ENCODE results near the gene TICAM1. TPM values are rescaled to one million over a fixed set of nuclear protein-coding genes. Genes with fewer than 3 reads are reported as not detected.
"Not testable (repeated sequence)": the region's sequence is repeated elsewhere in the genome, so short reads cannot be mapped to it uniquely, and the experiment has no call there.

TICAM1 gene
- total RNA-seq: 25.9 and 26.3 TPM in 2 replicates

DNA sequence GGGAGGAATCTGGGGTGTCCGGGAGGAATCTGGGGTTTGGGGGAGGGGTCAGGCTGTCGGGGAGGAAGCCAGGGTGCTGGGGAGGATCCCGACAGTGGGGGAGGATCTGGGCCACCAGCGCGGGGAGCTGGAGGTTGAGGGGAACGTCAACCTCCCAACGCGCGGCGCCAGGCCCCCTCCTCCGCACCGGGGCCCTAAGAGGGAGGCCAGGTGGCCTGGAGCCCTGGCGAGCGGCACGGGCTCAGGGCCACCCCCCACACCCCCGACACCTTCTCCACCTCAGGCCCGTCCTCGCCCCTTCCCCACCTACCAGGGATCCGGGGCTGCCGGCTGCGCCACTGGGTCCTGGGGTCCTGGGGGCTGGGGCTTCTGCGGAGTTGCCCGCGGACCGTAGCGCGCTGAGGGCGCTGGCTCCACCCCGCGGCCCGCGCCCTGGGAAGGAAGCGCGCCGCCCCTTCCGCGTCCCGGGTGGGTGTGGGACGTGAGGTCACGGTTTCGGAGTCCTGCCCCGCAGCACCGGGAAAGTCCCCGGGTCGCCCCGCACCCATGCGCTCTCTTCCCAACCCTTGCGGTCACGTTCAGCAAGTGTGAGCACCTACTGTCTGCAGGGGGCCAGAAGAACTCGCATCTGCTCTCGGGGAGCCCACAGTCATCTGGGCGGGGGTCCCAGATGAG is at the start of gene TICAM1:
TSS of gene TICAM1 (minus strand) at position 409 of the 675 bp plus-strand sequence. CDS start 13,335 bp downstream, outside the sequence.
- intact Hi-C loops (cut with micrococcal nuclease): loop anchor here (1.0 to 5.0 kb wide), 4 partner anchors 16 to 81 kb away; partner anchors contain the start of genes FEM1A and PLIN3

DNA sequence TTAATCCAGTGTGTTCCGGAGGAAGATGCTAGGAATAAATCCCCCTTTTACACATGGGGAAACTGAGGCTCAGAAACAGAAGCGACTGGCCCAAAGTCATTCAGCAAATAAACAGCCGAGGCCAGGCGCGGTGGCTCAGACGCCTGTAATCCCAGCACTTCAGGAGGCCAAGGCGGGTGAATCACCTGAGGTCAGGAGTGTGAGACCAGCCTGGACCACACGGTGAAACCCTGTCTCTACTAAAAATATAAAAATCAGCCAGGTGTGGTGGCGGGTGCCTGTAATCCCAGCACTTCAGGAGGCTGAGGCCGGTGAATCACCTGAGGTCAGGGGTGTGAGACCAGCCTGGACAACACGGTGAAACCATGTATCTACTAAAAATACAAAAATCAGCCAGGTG is 47.5 kb upstream of the TICAM1 start:
- intact Hi-C loops (cut with micrococcal nuclease): no loop called here

- intact Hi-C loops (cut with micrococcal nuclease): no loop called here
These were observed 47.0 kb upstream of the TICAM1 start for GRCh38 chr19:4878491-4878968.

GRCh38 chr19:4877753-4878490 is 46.4 kb upstream of the TICAM1 start:
- intact Hi-C loops (cut with micrococcal nuclease): no loop called here

DNA sequence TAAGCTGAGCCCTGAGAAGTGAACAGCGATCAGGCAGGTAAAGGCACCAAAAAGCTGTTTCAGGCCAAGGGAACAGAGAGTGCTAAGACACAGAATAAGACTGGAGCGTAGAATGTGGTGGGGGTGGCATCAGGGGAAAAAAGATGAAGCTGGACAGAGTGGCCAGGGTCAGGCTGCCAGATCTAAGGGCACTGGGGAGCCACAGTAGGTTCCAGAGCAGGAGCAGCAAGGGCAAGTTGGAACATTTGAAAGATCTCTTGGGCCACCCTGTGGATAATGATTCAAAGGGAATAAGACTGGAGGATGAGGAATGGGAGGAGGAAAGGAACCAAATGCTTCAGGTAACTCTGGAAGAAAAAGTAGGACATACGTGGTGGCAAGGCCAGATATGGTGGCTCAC is 42.4 kb upstream of the TICAM1 start:
- intact Hi-C loops (cut with micrococcal nuclease): loop anchor here (2.0 kb wide), 1 partner anchor 97 kb away; no protein-coding TSS in a partner anchor

DNA sequence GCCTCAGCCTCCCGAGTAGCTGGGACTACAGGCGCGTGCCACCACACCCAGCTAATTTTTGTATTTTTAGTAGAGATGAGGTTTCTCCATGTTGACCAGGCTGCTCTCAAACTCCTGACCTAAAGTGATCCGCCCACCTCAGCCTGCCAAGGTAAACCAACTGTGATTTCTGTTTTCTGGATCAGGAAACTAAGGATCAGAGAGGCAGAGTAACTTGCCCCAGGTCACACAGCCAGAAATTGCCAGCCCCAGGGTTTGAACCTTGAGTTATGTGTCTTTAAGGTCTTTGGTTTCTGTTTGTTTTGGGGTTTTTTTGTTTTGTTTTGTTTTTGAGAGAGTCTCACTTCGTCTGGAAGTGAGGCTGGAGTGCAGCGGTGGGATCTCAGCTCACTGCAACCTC is 40.2 kb upstream of the TICAM1 start:
- intact Hi-C loops (cut with micrococcal nuclease): loop anchor here (1.0 to 2.0 kb wide), 4 partner anchors 41 to 160 kb away; no protein-coding TSS in a partner anchor

GRCh38 chr19:4870025-4870700 is 38.7 kb upstream of the TICAM1 start:
- intact Hi-C loops (cut with micrococcal nuclease): no loop called here

DNA sequence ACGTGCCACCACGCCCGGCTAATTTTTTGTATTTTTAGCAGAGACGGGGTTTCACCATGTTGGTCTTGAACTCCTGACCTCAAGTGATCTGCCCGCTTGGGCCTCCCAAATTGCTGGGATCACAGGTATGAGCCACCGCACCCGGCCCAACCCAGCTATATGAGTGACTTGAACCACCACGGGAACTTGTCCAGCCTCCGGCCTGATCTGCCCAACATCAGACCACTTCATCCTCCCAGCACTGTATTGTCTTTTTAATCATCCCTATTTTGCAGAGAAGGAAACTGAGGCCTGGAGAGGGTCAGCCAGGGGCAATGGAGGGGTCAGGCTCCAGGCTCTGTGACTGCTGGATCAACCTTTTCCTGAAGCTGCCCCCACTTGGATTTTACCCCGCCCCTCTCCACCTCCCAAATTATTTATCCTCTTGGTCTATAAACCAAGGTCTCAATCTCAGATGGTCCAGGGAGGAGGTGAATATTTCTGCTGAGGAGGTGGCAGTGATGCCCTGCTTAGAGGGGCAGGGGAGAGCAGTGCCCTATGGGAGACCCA is 36.8 kb upstream of the TICAM1 start:
- intact Hi-C loops (cut with micrococcal nuclease): loop anchor here (5.0 kb wide), 1 partner anchor 36 kb away; the partner anchor contains the start of gene TICAM1

- intact Hi-C loops (cut with micrococcal nuclease): loop anchor here (1.0 to 5.0 kb wide), 7 partner anchors 35 to 164 kb away; partner anchors contain the start of genes FEM1A and TICAM1
These were observed 36.2 kb upstream of the TICAM1 start, which contains the start of gene PLIN3 for GRCh38 chr19:4867534-4868285. Gene PLIN3 (minus strand): TSS chr19:4867667. CDS start chr19:4861394, 6,273 bp downstream.

DNA sequence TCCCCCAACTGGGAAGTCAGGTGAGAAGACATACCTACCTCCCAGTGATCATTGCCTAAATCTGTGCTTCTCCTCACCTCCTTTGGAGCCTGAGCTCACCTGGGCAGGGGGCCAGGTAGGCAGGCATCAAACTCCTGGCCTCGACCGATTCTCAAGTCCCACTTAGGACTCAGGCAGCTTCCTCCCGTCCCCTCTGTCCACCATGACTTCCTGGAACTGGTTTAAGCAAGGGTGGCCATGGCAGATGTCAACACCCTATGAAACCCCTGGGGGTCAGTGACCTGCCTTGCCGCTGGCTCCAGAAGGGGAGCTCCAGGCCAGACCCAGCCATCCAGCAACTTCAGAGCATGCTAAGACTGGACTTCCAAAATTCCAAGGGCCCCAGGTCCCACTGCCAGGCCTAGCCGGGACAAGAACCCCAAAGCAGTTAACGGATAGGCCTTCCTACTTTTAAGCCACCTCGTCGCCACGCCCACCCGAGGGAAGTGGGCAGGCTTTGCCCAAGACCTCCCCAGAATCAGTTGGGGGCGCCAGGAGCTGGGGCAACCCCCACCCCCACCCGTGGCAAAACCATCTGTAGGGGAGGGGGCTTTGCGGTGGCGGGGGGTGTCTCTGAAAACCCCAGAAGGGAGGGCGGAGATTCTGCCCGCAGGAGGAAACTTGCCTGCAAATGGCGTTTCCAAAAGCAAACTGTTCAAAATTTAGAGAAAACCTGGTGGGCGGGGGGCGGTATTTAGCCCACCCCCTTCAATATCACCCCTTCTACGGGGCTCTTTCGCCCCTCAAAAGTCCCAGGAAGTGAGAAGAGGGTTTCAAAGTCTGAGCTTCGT is 35.3 kb upstream of the TICAM1 start:
- intact Hi-C loops (cut with micrococcal nuclease): loop anchor here (1.0 to 5.0 kb wide), 7 partner anchors 35 to 164 kb away; partner anchors contain the start of genes FEM1A and TICAM1

GRCh38 chr19:4861147-4861546 is 29.6 kb upstream of the TICAM1 start:
- intact Hi-C loops (cut with micrococcal nuclease): no loop called here

DNA sequence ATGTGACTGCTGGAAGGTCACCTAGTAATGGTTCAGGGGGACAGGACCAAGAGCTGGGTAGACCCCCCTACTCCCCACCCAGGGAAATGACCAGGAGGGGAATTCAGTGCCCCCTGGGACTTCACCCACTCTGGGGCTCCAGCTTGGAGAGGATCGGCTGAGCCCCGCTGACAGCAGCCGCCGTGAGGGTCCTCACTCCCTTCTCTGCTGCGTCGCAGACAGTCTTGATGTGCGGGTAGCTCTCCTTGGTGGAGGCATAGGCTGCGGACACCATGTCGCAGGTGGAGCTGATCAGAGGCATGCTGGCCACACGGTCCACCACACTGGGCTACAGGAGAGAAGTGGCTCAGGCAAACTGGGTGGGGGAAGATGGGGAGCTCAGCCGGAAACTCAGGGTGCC is 28.2 kb upstream of the TICAM1 start:
- intact Hi-C loops (cut with micrococcal nuclease): no loop called here

DNA sequence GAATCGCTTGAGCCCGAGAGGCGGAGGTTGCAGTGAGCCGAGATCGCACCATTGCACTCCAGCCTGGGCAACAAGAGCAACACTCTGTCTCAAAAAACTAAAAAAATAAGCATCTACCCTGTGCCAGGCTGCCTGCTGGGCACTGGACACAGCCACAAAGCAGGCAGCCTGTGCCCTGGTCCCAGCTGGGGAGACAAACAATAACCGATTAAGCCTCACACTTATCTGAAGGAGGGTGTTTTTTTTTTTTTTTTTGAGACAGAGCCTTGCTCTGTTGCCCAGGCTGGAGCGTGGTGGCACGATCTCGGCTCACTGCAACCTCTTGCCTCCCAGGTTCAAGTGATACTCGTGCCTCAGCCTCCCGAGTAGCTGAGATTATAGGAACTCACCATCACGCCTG is 25.0 kb upstream of the TICAM1 start:
- intact Hi-C loops (cut with micrococcal nuclease): not testable (repeated sequence)

GRCh38 chr19:4853506-4853905 is 22.0 kb upstream of the TICAM1 start:
- intact Hi-C loops (cut with micrococcal nuclease): not testable (repeated sequence)

- intact Hi-C loops (cut with micrococcal nuclease): no loop called here
These were observed 21.0 kb upstream of the TICAM1 start for GRCh38 chr19:4852484-4852883.

DNA sequence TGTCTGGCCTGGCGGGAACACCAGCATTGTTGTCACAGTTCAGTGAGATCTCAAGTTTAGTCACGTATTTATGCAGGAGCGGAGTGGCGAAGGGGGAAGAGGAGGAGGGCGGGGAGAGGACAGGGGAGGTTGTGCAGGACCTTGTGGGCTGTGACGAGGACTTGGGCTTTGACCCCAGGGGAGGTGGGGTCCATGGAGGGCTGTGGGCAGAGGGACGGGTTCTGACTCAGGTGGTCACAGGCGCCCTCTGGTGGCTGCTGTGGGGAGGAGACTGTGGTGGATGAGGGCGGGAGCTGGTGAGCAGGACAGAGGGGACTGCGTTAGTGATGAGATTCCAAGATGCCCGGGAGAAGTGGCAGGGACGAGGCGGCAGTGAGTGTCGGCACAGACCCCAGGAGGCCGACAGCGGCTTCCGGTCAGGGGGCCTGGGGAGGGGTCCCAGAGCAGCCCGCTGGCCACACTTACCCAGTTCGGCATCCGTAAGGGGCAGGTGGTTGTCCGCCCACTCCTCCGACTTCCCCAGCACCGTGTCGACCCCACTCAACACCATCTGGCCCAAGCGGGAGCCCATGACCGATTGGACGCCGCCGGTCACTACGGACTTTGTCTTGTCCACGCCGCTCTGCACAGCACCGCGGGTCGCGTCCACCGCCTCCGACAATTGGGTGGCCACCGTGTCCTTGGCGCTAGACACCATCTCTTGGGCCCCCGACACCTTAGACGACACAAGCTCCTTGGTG is 20.2 kb upstream of the TICAM1 start:
- intact Hi-C loops (cut with micrococcal nuclease): loop anchor here (1.0 kb wide), 1 partner anchor 42 kb away; no protein-coding TSS in a partner anchor

DNA sequence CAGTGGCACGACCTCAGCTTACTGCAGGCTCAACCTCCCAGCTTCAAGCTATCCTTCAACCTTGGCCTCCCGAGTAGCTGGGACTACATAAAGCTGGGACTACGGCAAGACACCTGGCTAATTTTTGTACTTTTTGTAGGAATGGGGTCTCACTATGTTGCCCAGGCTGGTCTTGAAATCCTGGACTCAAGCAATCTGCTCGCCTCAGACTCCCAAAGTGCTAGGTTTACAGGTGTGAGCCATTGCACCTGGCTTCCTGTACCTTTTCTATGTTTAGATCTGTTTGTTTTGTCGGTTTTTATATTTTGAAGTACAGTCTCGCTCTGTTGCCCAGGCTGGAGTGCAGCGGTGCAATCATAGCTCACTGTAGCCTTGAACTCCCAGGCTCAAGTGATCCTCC is 17.5 kb upstream of the TICAM1 start:
- intact Hi-C loops (cut with micrococcal nuclease): no loop called here

DNA sequence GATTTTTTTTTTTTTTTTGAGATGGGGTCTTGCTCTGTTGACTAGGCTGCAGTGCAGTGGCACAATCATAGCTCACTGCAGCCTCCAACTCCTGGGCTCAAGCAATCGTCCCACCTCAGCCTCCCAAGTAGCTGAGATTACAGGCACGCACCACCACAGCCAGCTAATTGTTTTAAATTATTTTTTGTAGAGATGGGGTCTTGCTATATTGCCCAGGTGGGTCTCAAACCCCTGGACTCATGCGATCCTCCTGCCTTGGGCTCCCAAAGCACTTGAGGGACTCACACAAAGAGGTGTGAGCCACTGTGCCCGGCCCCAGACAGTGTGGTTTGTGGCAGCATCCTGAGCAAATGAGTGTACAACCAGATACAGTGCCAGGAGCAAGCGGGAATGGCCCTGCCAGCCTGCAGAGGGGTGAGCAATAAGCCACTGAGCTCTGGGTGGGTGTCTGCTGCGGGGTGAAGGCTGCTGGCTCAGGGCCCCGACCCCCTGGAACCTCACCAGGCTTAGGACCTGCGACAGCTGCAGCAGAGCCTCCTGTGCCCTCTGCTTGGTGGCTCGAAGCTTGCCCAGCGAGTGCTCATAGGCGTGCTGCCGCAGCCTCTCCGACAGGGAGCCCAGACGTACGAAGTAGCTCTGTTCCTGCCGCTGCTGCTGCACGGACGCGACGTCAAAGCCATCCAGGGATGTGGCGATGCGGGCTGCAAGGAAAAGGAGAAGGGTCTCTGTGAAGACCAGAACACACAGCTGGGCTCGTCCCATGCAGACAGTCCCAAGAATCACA is 15.9 kb upstream of the TICAM1 start:
- intact Hi-C loops (cut with micrococcal nuclease): no loop called here
